GM04503 (cell line): Measurements from ENCODE around the gene TOR1AIP1.

ENCODE experiments used
- DNase-seq: peaks from one replicate; pipeline ENCODE4 v3.0.0-alpha.2; 2012; ENCODE audit warnings: low read depth

The TOR1AIP1 gene

DNA sequence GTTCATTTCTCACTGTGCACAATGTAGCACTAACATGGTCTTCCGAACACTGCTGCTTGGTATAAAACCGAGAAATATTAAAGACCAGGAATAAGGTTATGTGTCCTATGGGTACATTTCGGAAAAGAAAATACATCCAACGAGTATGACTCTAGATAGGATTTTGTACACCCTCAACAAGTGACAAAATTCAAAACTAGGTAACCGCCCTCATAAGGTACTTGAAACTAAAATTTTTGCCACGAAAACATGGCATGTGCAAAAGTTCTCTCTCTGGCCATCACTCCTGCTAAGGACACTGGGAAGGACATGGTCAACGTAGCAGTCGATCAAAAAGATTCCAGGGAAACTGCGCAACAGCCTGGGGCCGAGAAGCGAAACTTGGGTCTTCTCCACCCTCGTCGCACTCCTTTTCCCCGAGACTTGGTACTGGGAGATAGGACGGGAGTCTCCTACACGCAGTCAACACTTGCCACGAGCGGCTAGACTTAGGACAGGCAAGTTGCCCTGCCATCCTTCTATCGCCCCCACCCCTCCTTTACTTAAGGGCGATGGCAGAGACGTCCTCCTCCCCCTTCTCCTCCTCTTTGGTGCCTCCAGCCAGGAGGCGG lies 338 bp upstream of the TOR1AIP1 start:
- DNase-seq = peak; percentile 82

DNA sequence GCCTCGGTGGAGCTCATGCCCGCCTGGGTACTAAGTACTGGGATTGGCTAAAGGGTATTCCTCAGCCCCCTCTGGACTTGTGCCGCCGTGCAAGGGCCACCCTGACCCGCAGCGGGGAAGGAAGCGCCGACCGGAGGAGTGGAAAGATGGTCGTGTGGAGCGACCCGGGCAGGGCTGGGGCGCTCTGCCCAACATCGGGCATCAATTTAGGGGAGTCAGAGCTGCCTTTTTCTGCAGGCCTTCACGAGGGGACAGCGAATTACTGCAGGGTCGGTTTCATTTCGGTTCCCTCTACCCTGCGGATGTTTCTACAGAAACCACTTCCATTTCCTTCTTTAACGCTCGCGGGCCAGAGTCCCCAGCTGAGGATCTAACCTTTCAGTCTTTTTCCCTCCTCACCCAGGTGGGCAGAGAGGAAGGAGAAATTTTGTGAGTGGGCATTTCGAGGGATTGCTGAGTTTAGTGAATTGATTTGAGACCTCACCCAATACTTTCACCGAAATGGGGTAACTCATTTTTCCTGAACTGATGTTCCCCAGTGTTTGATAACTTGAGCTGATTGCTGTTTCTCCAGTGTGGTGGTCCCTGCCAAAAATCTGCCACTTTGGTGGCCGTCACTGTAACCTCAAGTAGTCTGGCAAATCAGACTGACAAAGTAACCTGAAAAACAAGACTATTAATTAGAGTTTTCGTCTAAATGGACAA lies 1.1 kb downstream of the TOR1AIP1 start:
- no peak for DNase-seq

DNA sequence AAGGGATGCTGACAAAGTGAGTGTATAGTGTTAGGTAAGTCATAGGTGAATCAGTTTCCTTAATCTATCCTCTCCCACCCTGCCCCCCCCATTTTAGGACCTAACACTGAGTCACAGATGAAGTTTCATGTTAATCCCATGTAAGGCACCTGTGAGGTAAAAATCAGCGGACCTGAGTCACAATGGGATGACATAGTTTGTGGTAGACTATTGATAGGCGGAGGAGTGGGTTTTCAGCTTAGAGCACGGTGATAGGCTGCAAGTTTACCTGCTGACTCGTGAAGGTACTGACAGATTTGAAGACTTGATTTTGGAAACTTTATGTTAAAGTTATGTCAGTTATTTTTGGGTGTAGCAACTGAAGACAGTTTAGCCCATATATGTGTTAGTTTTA lies 1.7 kb downstream of the TOR1AIP1 start:
- DNase-seq = no peak

DNA sequence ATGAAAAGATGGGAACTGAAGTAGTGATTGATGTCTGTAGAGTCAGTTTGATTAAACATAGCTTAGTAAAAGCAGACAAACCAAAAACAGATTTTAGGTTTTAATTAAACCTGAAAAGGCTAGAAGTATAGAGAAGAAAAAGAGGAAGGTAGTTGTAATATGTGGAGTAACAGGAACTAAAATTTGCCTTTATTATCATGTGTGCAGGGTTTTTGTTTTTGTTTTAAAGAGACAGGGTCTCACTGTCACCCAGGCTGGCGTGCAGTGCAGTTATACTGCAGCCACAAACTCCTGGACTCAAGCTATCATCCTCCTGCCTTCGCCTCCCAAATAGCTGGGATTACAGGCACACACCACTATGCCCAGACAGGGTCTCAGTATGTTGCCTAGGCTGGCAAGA lies 6.0 kb downstream of the TOR1AIP1 start:
- no peak for DNase-seq

DNA sequence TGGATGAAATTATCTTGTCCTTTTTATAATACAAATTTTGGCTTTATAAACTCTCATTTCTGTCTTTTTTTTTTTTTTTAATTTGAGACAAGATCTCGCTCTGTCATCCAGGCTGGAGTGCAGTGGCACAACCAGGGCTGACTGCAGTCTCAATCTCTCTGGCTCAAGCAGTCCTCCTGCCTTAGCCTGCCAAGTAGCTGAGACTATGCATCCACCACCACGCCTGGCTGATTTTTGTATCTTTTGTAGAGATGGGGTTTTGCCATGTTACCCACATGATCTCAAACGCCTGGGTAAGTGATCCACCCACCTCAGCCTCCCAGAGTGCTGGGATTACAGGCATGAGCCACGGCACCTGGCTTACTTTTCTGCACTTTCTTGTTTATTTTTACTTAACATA lies 7.5 kb downstream of the TOR1AIP1 start:
- no peak for DNase-seq

DNA sequence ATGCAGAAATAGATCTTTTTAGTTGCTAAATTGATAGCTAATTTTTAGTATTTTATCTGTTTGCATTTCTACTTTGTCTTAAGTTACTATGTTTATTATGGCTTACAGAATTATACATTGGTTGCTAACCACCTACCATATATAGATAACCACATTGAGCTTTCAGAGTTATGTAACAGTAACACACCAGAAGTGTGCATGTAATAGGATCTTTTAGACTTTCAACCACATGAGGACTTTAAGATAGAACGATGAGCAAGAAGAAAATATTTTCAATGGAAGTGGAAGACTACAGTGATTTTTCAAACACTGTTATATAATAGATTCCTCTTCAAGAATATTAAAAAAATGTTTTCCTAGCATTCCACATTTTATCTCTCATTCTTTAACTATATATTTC lies 28.8 kb downstream of the TOR1AIP1 start:
- no peak for DNase-seq

DNA sequence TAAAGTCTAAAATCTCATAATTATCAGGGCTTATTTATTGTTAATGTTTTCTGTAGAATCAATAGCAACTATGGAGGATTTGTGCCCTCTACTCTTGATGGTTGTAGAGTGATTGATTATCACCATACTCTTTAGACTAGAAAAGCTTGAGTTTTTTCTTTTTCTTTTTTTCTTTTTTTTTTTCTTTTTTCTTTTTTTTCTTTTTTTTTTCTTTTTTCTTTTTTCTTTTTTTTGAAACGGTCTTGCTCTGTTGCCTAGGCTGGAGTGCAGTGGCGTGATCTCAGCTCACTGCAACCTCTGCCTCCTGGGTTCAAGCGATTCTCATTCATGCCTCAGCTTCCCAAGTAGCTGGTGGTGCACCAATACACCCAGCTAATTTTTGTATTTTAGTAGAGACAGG lies 29.7 kb downstream of the TOR1AIP1 start:
- DNase-seq = no peak

DNA sequence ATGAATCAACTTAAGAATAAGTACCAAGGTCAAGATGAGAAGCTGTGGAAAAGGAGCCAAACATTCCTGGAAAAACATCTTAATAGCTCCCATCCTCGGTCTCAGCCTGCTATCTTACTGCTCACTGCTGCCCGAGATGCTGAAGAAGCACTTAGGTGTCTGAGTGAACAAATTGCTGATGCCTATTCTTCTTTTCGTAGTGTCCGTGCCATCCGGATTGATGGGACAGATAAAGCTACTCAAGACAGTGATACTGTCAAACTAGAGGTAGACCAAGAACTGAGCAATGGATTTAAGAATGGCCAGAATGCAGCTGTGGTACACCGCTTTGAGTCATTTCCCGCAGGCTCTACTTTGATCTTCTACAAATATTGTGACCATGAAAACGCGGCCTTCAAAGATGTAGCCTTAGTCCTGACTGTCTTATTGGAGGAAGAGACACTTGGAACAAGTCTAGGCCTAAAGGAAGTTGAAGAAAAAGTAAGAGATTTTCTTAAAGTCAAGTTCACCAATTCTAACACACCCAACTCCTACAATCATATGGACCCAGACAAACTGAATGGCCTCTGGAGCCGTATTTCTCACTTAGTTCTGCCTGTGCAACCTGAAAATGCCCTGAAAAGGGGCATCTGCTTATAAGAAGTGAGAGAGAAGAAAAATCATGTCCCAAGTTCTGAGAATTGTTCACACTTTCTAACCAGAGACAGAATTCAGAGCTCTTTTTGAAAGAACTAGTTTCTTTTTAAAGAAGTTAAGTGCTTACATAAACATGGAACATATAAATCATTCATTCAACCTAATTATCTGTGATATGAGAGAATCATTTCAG lies 35.7 kb downstream of the TOR1AIP1 start:
- DNase-seq = no peak

DNA sequence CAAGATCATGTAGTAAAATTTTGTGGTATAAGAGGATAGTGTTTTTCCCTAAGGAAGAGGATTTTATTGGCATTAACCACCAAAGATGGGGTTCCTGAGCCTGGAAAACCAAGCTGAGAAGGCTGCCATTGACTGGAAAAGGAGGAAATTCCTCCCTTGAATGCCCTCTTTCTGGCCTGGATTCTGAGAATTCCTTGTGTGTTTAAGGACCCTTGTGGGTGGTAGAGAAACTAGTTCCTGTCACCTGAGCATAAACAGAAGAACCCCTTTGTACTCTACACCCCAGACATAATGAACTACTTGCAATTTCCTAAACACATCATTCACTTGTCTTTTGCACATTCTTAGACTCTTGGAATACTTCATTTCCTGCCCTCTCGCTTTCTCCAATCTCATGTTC lies 39.4 kb downstream of the TOR1AIP1 start:
- DNase-seq = no peak

DNA sequence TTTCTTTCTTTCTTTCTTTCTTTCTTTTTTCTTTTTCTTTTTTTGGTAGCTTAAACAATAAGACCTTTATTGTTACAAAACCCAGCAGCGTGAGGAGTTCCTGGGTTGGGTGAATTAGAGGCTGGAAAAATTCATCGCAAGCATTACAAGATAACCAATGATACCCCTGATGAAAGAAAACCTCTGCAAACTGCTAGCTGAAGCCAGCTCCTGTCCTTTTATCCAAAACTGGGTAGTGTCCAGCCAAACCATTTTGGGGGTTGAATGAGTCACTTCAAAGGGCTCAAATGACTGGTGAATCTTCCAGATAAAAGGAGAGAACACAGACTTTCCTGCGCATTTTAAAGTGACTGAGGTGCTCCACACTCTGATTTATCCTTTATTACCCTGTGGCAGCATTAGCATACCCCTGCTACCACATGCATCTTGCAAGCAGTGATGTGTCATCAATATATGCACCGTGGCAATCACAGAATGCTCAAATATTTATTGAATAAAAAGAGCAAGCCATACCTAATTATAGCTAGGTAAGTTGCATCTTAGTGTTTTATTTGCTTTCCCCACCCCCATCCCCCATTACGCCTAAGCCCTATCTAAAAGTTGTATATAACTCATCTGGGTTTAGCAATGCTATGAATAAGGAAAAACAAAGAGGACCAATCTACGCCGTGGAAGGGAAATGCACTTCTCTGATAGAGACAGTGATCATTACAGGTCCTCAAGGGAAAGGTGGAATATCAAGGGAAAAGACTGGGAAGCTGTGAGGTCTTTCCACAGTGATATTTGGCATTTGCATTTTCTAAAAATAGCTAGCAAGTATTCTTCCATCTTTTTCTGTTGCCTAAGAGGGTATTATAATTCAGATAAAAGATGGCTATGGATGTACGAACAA lies 40.1 kb downstream of the TOR1AIP1 start:
- no peak for DNase-seq

DNA sequence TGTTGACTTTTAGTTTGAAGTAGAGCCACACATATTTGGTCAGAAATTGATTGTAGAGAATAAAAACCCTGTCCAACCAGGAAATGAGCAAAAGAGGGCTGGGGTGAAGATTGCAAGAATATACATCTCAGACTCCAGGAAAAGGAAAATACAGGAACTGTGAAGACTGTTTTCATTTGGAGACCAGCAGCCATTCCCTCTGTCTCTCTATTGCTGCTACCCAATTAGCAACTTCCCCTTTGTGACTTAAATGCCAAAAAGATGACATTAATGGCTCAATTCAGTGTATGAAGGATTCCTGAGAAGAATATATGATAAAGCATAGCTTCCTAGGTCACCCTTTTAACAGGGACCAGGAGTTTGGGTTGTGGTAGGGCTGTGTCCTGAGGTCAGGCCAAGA lies 40.9 kb downstream of the TOR1AIP1 start:
- DNase-seq = no peak

DNA sequence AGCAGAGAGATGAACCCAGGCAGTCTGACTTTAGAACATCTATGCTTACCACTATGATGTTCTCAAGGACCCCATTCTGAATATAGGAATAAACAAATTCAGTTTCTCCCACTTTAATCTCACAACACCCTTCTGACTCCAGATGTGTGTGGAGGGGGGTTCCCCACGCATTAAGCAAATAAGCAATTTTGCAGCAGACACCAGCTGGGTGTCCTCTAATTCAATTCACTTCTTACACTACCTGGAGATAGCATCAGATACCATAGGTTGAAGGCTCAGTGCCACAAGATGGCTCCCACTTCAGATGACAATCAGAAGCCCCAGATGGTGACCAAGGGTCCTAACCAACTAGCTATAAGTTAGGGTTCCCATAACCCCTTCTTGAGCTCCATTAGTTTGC lies 42.2 kb downstream of the TOR1AIP1 start:
- DNase-seq = no peak

DNA sequence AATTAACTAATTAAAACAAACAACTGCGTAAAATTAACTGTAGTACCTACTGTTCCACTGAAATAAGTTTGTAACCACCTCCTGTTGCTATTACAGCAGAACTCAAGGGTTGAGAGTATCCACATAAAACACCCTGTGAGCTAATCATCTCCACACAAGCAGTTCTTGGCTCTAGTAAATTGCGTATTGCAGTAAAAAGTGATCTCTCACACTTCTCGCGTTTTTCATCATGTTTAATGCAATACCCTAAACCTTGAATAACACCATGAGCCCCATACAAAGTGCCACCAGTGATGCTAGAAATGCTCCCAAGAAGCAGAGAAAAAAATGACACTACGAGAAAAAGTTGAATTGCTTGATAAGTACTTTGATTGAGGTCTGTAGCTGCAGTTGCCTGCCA lies 43.2 kb downstream of the TOR1AIP1 start:
- no peak for DNase-seq

DNA sequence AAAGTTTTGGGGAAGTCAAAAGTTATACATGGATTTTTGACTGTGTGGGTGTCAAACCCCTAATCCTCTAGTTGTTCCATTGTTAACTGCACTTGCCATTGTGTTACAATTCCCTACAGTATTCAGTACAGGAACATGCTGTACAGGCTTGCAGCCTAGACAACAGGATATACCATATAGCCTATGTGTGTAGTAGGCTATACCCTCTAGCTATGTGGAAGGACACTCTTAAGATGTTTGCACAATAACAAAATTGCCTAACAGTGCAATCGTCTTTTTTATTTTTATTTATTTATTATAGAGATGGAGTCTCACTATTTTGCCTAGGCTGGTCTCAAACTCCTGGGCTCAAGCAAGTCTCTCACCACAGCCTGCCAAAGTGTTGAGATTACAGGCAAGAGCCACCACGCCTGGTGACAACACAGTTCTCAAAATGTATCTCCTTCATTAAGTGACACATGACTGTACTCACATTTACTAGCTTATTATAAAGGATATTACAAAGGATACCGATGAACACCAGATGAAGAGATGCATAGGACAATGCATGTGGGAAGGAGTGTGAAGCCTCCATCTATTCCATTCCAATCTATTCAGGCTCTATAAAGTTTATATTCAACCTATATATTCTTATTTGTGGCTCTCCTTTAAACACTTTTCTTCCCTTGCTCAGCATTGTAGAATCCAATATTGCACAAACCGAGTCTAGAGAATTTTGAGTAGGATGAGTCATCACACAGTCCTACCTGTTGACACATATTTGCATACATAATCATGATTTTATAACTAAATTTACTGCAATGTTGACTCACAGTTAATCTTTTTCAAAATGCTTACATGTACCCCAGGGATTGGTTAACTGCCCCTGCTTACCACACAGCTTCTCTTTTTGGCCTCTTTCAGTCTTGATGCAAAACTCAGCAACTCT lies 44.1 kb downstream of the TOR1AIP1 start:
- DNase-seq = peak; percentile 50

DNA sequence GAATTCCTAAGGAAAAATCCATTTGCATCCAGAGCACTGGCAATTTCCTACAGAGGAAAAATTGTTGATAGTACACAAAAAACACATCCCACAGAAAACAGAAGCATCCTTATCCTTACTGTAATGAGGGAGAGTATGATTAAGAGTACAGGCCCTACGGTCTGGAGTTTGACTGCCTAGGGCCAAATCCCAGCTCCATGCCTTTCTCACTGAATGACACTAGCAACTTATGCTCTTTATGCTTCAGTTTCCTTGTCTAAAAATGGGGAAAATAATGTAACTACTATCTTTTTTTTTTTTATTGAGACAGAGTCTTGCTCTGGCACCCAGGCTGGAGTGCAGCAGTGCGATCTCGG lies 44.7 kb downstream of the TOR1AIP1 start:
- DNase-seq = no peak

DNA sequence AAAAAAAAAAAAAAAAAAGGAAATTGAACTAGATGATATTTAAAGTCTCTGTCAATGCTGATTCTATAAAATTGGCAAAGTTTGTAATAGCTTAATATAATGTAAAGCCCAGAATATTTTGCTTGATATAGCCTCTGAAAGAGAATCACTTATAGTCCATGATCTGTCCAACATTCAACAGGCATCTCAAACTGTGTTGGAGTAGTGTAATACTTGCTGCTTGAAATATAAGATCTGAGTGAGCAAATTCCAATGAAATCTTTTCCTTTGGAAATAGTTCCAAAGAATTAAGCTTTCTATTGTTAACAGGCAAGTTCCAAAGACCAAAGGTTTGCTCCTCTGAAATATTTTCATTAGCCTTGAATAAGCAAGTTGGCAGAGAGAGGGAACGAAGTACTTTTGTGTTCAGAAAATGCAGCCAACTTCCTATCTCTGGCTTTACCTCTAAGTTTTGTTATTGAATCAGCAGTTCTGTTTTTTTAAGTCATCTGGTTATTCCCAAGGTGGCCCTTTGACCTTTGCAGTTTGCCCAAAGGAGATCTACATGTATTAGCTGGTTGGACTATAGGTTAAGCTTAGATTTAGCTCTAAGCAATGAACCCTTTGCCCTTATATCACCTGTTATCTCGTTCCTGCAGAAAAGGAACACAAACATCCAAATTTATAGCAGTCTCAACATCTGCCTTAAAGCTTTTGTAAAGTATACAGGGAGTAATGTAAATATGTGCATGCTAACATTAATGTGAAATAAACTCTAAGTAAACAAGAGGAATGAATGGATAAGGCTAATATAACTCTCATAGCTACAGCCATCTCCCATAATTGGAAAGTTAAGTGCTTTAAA lies 48.1 kb downstream of the TOR1AIP1 start:
- no peak for DNase-seq

DNA sequence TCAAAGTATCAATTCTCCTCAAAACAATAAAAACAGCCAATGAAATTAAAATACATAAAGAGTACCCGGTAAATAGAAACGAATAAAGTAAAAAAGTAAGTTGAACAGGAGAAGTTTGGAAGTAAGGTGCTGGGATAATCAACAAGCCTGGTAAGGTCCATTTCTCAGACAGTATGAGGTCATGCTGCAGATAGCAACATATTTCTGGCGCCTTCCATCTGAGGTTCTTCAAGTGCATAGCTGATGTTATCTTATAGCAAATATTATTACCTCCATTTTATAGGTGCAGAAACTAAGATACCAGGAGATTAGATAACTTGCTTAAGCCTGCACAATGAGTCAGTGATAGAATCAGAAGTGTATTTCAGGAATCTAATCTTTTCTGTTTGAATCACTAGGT lies 48.8 kb downstream of the TOR1AIP1 start:
- no peak for DNase-seq

DNA sequence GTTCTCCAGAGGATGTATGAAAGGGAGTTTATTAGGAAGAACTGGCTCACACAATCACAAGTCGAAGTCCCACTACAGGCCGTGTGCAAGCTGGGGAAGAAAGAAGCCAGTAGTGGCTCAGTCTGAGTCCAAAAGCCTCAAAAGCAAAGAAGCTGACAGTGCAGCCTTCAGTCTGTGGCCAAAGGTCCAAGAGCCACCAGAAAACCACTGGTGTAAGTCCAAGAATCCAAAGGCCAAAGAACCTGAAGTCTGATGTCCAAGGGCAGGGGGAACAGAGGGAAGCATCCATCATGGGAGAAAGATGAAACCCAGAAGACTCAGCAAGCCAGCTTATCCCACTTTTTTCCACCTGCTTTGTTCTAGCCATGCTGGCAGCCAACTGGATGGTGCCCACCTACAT lies 51.1 kb downstream of the TOR1AIP1 start:
- no peak for DNase-seq

DNA sequence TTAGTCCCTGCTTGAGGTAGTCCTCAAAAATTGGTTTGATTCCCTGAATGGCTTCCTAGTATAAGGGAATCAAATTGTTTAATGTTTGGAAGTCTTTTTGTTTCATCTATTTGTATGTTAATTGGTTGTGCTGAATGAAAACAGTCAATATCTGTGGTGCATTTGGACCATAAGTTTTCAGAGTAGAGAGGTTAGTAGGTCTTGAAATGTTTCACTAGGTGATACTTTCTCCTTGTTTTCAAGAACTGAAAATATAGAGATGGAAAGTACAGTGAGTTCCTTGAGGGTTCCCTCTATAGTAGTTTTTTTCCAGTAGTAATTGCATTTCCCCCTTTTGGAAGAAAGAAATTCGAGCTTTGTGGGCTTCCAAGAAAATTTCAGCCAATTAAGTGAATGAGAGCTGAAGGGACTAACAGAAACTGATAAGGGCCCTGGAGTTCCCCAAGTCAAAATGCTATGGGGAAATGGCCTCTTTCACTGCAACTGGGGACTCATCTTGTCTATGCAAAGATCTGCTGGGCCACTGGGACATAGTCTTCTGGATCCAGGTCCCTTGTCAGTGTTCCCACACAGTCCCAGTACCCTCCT lies 53.9 kb downstream of the TOR1AIP1 start:
- DNase-seq = no peak

DNA sequence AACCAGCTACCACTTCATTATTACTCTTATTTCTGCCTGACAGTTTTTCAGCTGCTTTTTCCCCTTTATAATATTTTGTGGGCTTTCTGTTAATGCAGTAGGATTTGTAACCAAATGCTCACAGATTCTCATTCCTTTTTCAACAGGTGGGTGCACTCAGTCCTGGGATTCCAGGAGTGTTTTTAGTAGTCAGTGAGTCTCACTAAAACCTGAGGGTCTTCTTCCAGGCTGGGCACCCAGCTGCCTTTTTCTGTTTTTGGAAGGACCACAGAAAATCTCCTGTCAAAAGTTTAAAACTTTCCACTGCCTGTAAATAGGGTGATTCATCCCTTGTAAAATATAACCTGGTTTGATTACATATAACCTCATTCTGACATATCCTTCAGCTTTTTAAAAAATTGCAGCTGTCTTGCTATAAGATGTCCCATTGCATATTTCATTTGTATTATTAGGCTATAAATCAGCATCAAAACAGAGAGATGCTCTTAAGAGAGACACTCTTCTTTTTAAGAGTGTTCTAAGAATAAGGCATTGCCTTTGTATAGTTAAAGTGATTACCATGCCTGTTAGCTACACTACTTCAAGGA lies 55.7 kb downstream of the TOR1AIP1 start:
- DNase-seq = no peak
